Hematopoietic multipotent progenitor cell treated with erythropoietin and hydrocortisone succinate and interleukin-3 and kit ligand, for 6 days (in vitro differentiated cells): Measurements from ENCODE around the gene FAM47B.

Experiments used
- DNase-seq: peaks from one replicate; pipeline ENCODE4 v3.0.0-alpha.2; 2015

The FAM47B gene

DNA sequence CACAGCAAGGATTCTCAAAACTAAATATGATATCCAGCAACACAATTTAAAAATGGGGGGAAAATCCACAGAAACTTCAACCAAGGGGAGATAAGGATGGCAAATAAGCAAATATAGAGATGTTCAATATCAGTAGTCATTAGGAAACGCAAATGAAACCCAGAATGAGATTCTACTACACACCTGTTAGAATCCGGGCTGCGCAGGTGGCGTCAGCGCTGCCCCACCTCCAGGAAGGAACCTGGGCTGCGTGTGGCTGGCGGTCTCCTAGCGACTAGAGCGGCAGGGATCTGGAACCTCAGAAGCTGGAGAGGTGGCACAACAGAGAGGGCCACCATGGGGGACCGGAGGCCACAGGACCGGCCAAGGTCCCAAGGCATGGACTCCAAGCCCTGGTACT lies at the start of gene FAM47B:
TSS of gene FAM47B (plus strand) at position 301 of the 400 bp plus-strand sequence. CDS start at position 337, 36 bp downstream.
- no peak for DNase-seq

- DNase-seq: no peak
Measured at GRCh38 chrX:34893741-34894140, 48.9 kb upstream of the FAM47B start.

DNA sequence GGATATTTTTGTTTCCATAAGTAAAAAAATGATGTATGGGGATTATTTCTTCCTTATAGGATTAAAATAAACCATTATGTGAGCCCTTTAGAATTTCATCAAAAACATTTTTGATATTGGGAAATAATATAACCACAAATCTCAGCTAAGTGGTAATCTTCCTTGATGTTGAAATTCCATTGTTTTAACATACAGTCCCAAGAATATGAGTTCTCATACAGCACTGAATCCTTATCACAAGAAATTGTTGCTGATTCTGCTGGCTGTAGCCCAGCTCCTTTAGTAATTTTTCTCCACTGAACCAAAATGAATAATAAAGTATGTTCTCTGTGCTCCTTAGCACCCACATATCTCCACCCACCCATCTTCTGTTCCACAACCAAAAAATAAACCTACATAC lies 41.9 kb upstream of the FAM47B start:
- DNase-seq: no peak

DNA sequence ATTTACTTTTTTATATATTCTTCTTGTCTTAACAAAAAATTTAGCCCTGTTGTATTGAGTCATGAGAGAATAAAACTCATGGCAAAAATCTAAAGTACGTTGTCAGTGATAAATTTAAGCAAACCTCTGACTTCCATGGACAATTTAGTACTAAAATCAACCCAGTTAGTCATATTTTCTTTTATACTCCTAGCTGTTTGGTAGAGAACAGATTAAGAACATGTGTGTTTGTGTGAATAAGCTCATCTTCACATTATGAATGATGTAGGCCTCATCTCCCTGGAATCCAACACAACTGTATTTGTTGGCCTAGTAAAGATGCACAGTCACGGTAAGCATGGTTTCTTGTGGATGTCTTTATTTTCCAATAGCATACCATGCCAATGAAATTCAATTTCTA lies 40.8 kb upstream of the FAM47B start:
- no peak for DNase-seq

DNA sequence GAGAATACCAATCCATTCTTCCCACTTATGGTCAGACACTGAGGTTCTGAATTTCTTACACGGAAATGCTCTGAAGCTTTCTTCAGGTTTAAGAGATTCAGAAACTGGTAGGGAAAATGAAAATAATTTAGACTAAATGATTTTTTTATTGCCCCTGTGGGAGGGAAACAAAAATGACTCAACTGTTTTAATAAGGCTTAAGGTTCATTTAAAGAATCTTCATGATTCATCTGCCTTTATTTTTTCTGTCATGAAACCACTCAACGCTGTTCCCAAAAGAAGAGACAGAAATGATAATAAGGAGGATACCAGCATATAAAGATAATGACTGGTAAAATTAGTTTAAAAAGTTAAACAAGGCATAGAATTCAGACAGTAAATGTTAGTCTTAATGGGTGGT lies 39.3 kb upstream of the FAM47B start:
- DNase-seq: no peak

- no peak for DNase-seq
Measured at GRCh38 chrX:34909151-34909550, 33.4 kb upstream of the FAM47B start.

DNA sequence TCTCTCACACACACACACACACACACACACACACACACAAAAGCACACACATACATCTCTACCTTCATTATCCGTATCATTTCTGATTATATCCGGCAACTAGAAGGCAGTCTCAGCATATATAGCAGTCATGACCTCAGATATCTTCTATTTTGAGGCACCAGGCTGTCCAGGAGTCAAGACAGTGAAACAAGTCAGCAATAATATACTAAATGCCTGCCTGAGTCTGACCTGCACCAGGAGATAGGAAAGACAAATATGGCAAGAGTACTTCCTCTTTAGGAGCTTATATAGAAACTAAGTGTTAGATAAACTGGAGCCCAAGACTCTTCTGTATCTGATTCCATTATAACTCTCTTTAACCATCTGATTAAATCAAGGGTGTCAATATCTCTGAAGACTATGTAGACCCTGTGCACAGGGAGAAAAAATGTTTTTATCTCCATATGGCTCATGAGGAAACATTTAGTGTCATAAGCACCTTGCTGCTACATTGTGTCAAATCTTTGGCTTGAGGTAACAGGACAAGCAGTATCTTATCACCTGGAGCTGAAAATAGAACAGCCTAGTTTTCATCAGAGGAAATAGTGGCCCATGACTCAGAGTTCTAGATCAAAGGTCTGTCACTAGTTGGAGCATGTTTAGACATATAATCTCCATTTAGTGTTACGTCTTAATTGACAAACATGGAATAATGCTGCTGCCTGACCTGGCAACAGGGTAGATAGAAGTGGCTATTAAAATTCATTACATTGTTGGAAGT lies 27.0 kb upstream of the FAM47B start:
- no peak for DNase-seq

DNA sequence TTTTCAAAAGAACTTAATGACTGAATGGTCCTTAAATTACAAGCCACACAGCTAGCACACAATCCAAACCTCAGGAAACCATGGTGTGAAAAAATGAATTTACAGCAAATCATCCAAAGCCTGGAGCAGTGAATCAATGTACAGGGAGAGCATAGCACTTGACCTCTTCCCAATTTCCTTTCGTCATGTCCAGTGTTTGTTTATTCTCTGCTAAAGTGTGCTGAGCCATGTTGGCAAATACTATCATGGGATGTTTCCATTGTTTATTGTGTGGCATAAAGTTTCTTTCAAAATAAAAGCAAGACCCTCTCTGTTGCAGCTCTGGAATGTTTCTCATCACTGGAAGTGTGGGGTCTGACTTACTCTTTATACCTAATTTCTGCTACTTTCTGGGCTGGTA lies 25.4 kb upstream of the FAM47B start:
- no peak for DNase-seq

- DNase-seq: no peak
Measured at GRCh38 chrX:34918091-34918736, 24.4 kb upstream of the FAM47B start.

- DNase-seq: peak; percentile 6
Measured at GRCh38 chrX:34918856-34919255, 23.7 kb upstream of the FAM47B start.

DNA sequence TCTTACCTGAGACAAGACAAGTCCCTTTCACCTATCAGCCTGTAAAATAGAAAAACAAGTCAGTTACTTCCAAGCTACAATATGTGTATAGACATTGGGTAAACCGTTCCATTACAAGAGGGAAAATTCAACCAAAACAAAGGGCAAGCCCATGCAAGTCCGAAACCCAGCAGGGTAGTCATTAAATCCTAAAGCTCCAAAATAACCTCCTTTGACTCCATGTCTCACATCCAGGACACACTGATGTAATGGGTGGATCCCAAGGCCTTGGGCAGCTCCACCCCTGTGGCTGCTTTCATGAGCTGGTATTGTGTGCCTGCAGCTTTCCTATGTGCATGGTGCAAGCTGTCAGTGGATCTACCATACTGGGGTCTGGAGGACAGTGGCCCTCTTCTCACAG lies 14.7 kb upstream of the FAM47B start:
- DNase-seq: no peak

DNA sequence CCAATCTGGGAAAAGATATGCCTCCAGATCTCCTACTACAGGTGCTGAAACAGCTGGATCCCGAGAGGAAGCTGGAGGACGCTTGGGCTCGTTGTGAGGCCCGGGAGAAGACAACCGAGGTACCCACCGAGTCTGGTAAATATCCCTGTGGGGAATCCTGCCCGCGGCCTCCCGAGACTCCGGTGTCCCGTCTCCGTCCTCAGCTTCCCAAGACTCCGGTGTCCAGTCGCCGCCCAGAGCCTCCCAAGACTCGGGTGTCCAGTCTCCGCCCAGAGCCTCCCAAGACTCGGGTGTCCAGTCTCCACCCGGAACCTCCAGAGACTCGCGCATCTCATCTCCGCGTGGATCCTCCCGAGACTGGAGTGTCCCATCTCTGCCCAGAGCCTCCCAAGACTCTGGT lies 639 bp downstream of the FAM47B start:
- DNase-seq: no peak

DNA sequence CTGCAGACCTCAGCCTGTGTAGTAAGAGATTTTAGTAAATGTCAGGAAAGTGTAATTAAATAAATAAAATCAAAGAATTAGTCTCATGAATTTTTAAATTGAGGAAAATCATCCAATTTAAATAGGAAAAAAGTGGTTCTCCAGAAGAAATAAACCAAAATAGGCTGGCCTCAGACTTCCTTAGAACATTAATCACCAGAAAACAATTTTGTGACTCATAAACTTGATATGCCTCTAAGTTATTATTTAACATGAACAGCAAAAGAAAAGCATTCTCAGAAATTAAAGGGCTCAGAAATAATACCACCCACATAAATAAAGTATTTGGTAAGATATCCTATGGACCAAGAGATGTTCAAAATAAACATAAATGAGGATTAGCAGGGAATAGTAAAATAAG lies 14.3 kb downstream of the FAM47B start:
- no peak for DNase-seq

- DNase-seq: no peak
Measured at GRCh38 chrX:34961662-34962061, 19.1 kb downstream of the FAM47B start.

DNA sequence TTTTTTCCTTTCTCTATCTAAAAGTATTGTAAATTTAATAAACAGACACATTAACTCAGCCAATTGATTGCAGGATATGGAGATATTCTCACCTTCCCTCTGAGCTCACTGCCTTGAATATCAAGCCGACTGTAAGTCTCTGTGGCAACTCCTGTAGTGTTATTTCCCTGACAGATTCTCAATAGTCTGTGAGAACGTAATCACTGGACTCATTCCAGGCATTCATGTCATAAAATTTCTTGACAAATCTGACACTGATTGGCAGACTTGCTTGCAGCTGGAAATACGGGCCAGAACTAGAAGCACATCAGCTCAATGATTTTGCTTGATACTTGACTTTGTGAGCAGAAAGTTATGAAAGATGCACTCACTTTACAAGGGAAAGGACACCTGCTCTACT lies 29.6 kb downstream of the FAM47B start:
- DNase-seq: no peak

- DNase-seq: no peak
Measured at GRCh38 chrX:34978171-34978570, 35.6 kb downstream of the FAM47B start.

DNA sequence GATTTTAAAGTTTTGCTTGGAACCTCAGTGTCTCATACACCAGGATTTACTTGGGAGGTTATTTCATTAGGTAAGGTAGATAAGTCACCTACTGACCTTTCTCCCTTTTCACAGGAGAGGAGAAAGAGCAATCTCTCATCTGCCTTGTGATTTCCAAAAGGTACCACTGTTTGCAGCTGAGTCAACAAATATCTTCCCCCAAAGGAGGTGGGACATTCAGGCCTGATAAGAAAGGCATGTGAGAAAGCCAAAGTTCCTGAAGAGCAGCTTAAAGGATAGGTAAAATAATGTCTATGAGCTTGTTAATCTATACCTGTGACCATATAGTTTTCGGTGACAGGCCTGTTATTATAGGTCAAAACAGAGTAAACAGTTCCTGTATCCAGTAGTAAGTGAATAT lies 45.0 kb downstream of the FAM47B start:
- no peak for DNase-seq
